BLaER1 (cell line): ENCODE measurements around the gene PLEKHM1.

Source experiments
- H3K27ac ChIP-seq: shearing (Covaris generic); formaldehyde crosslinking; 2 replicates; pipeline ENCODE4 v1.8.1; 2022
- H3K27me3 ChIP-seq: shearing (Covaris generic); formaldehyde crosslinking; 2 replicates; pipeline ENCODE4 v1.8.1; 2022
- H3K36me3 ChIP-seq: shearing (Covaris generic); formaldehyde crosslinking; 2 replicates; pipeline ENCODE4 v1.8.1; 2022
- H3K4me1 ChIP-seq: shearing (Covaris generic); formaldehyde crosslinking; 2 replicates; pipeline ENCODE4 v1.8.1; 2022
- H3K4me2 ChIP-seq: shearing (Covaris generic); formaldehyde crosslinking; 2 replicates; pipeline ENCODE4 v1.8.1; 2022
- H3K4me3 ChIP-seq: shearing (Covaris generic); formaldehyde crosslinking; 2 replicates; pipeline ENCODE4 v1.8.1; 2022
- H3K9ac ChIP-seq: shearing (Covaris generic); formaldehyde crosslinking; 2 replicates; pipeline ENCODE4 v1.8.1; 2022
- H3K9me3 ChIP-seq: shearing (Covaris generic); formaldehyde crosslinking; 2 replicates; pipeline ENCODE4 v1.8.1; 2022
- H4K20me1 ChIP-seq: shearing (Covaris generic); formaldehyde crosslinking; 2 replicates; pipeline ENCODE4 v1.8.1; 2022
- Cebpa-rat ChIP-seq: shearing (Covaris generic); IDR thresholded peaks from 2 replicates; pipeline ENCODE4 v1.8.1; 2022

Gene PLEKHM1

GRCh38 chr17:45393411-45393810 is 97.1 kb downstream of the PLEKHM1 start:
- no peak for TF ChIP-seq Cebpa-rat
- no peak overlapping the region for H3K4me3 ChIP-seq
- H4K20me1 ChIP-seq, result peaks cover 10% of the 10 kb centered on the region
- no peak overlapping the region for H3K9ac ChIP-seq
- H3K9me3 ChIP-seq, result no peaks in the 10 kb centered on the region
- no peak overlapping the region for H3K4me2 ChIP-seq
- peaks cover 49% of the 10 kb centered on the region for H3K36me3 ChIP-seq
- no peaks in the 10 kb centered on the region for H3K27me3 ChIP-seq
- no peak overlapping the region for H3K27ac ChIP-seq
- peaks cover 51% of the 10 kb centered on the region for H3K4me1 ChIP-seq

DNA sequence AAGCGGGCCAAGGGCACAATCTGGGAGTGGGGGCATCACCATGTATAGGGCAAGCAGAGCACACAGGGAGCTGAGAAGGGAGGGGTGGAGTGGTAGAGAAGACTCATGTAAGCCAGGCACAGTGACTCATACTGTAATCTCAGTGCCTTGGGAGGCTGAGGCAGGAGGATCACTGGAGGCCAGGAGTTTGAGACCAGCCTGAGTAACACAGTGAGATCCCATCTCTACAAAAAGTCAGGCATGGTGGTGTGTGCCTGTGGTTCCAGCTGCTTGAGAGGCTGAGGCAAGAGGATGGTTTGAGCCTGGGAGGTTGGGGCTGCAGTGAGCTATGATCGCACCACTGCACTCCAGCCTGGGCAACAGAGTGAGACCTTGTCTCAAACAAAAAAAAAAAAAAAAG is 98.6 kb downstream of the PLEKHM1 start:
- Histone ChIP-seq H3K4me3 (no peak overlapping the region), H3K27me3 (no peaks in the 10 kb centered on the region), H3K4me1 (peaks cover 53% of the 10 kb centered on the region), H4K20me1 (peaks cover 10% of the 10 kb centered on the region), H3K9me3 (no peaks in the 10 kb centered on the region), H3K36me3 (peaks cover 34% of the 10 kb centered on the region), H3K4me2 (peak overlapping the region; percentile 60), H3K9ac (peak overlapping the region; percentile 18; the same call in 1 of the 2 replicates), H3K27ac (no peak overlapping the region)
- TF ChIP-seq Cebpa-rat, result no peak

GRCh38 chr17:45391291-45391690 is 99.2 kb downstream of the PLEKHM1 start:
- Histone ChIP-seq H3K27me3 (no peaks in the 10 kb centered on the region), H3K4me2 (peak overlapping the region; percentile 60), H3K9ac (0 out of 2 replicates have a peak overlapping the region, but pooled peaks have one; percentile 19), H3K4me3 (no peak overlapping the region), H3K4me1 (peaks cover 59% of the 10 kb centered on the region), H4K20me1 (peaks cover 10% of the 10 kb centered on the region), H3K27ac (no peak overlapping the region), H3K9me3 (no peaks in the 10 kb centered on the region), H3K36me3 (peaks cover 28% of the 10 kb centered on the region)
- no peak for TF ChIP-seq Cebpa-rat

DNA sequence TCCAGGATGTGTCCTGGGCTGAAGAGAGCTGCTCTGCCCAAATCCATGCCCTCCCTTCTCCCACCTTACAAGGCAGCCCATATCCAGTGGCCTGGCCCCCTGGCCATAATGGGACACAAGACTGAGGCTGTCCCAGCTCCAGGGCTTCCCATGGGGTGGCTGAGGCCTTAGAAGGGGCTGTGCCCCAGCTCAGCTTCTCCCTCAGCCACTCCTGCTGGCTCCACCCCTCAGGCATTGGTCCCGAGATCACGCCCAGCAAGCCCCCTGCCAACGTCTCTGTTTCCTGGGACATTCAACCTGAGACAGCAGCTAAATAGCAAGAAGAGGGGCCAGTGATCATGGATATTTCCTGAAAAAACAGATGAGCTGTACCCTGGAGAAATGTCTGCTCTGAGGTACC is 101.2 kb downstream of the PLEKHM1 start:
- Histone ChIP-seq H3K27ac (no peak overlapping the region), H3K4me2 (peak overlapping the region; percentile 10; the same call in 1 of the 2 replicates), H3K4me1 (peaks cover 67% of the 10 kb centered on the region), H4K20me1 (peaks cover 14% of the 10 kb centered on the region), H3K4me3 (no peak overlapping the region), H3K9me3 (no peaks in the 10 kb centered on the region), H3K9ac (no peak overlapping the region), H3K27me3 (no peaks in the 10 kb centered on the region), H3K36me3 (peaks cover 10% of the 10 kb centered on the region)
- TF ChIP-seq Cebpa-rat, result no peak

DNA sequence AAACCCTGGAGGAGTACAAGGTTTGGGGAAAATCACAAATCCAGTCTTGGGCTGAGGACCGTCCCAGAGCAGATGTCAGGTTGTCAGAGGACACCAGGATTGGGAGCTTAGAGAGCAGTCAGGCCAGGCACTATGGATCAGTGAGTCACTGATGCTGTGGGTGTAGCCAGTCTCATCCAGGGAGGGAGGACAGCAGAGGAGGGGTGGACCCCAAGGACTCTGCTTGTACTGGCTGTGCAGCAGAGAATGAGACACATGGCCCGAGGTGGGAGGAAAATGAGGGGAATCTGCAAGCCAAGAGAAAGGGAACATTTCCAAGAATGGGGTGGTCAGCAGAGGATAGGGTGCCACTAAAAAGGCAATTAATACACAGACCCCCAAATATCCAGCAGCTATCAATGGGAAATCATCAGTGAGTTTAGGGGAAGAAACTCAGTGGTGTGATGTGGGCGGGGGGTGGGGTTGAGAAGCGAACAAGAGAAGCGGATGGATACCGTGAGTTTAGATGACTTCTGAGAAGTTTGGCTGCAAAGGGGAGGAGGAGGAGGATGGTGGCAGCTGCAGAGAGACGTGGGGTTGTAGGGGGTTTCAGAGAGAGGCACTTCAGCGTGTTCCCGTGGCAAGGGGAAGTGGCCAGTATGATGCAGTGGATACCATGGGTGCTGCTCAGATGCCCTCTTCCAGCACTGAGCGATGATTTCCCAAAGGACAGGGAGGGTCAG is 101.8 kb downstream of the PLEKHM1 start:
- Histone ChIP-seq H4K20me1 (peaks cover 12% of the 10 kb centered on the region), H3K9ac (no peak overlapping the region), H3K4me1 (peaks cover 67% of the 10 kb centered on the region), H3K9me3 (no peaks in the 10 kb centered on the region), H3K27me3 (no peaks in the 10 kb centered on the region), H3K4me2 (peak overlapping the region; percentile 10; the same call in 1 of the 2 replicates), H3K27ac (no peak overlapping the region), H3K36me3 (peaks cover 4% of the 10 kb centered on the region; the same call in 1 of the 2 replicates), H3K4me3 (no peak overlapping the region)
- no peak for TF ChIP-seq Cebpa-rat

- no peaks in the 10 kb centered on the region for H3K9me3 ChIP-seq
- peaks cover 12% of the 10 kb centered on the region for H4K20me1 ChIP-seq
- H3K9ac ChIP-seq, result no peak overlapping the region
- no peak overlapping the region for H3K4me3 ChIP-seq
- H3K4me1 ChIP-seq, result peaks cover 75% of the 10 kb centered on the region
- no peak overlapping the region for H3K4me2 ChIP-seq
- TF ChIP-seq Cebpa-rat, result no peak
- H3K27ac ChIP-seq, result no peak overlapping the region
- H3K27me3 ChIP-seq, result no peaks in the 10 kb centered on the region
- H3K36me3 ChIP-seq, result no peaks in the 10 kb centered on the region
Measured at GRCh38 chr17:45387739-45388138, 102.8 kb downstream of the PLEKHM1 start.

DNA sequence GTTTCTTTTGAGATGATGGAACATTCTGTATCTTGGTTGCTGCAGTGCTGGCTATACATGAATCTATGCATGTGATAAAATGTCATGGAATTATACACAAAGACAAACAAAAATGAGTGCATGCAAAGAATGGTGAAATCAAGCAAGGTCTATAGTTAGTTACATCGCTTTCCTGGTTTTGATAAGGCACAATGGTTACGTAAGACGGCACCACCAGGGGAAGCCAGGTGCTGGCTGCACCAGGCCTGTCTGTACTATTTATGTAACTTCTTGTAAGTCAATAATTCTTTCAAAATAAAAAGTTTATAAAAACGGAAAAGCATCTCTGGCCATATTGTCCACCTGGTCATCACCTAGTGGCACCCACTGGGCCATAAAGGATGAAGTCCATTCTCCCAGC is 104.3 kb downstream of the PLEKHM1 start:
- Histone ChIP-seq H3K36me3 (no peaks in the 10 kb centered on the region), H4K20me1 (peaks cover 12% of the 10 kb centered on the region), H3K9me3 (no peaks in the 10 kb centered on the region), H3K9ac (no peak overlapping the region), H3K4me2 (peak overlapping the region; percentile 87), H3K27ac (no peak overlapping the region), H3K27me3 (no peaks in the 10 kb centered on the region), H3K4me1 (peaks cover 75% of the 10 kb centered on the region), H3K4me3 (no peak overlapping the region)
- TF ChIP-seq Cebpa-rat, result no peak
